A673 (cell line): ENCODE results near the gene CCDC7.

ENCODE experiments used
- CTCF ChIP-seq: fragments of 300-800, 200-600 bp; sonication (generic); conservative IDR thresholded peaks from 2 replicates; pipeline ENCODE4 v1.5.1; 2017; ENCODE audit warnings: low read depth, mild to moderate bottlenecking, antibody characterized with exemption, low read length, moderate library complexity, mixed read lengths
- EZH2 ChIP-seq: fragments of 200-600 bp; sonication (generic); IDR thresholded peaks from 2 replicates; pipeline ENCODE4 v1.6.1; 2017; ENCODE audit warnings: borderline replicate concordance, low read depth, mild to moderate bottlenecking, mixed read lengths, antibody characterized with exemption, low read length; ENCODE audit not compliant: poor library complexity, severe bottlenecking

DNA sequence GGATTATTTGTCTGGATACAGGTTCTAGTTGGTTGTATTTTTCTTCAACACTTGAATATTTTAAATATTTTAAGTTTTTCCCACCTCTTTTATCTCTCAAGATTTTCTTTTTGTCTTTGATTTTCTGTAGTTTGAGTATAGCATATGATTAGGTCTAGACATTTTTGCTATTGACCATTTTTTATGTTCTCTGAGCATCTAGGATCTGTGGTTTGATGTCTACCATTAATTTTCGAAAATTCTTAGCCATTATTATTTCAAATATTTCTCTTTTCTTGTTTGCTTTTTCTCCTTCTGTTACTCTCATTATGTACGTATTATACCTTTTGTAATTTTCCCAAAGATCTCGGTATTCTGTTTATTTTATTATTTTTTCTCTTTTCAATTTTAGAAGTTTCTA is 293.0 kb downstream of the CCDC7 start:
- no peak for TF ChIP-seq CTCF
- no peak for TF ChIP-seq EZH2
